ENCODE measurements around the gene CDC42EP4.

The CDC42EP4 gene

DNA sequence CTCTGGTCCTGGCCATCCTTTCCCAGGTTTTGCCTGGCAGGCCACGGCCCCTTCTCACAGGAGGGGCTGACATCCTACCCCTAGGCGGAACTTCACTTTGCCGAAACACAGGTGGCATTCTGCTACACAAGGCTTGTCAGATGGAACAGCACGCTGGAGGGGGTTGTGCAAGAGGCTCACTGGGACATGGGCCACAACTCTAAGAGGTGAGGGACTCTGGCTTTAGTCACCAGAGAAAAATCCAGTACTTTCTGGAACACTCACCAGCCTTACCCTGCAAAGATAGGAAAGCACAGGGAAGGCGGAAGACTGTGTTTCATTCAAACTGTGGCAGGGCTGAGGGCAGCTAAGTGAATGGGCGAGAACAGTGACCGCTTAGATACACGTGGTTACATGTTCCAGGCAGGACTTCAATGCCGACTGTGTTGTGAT is 18.3 kb downstream of the CDC42EP4 start:
- DNase-seq: no peak

GRCh38 chr17:73293031-73293430 is 18.8 kb downstream of the CDC42EP4 start:
- DNase-seq: no peak

- DNase-seq: no peak
Observed at GRCh38 chr17:73292031-73292531, 19.7 kb downstream of the CDC42EP4 start.

DNA sequence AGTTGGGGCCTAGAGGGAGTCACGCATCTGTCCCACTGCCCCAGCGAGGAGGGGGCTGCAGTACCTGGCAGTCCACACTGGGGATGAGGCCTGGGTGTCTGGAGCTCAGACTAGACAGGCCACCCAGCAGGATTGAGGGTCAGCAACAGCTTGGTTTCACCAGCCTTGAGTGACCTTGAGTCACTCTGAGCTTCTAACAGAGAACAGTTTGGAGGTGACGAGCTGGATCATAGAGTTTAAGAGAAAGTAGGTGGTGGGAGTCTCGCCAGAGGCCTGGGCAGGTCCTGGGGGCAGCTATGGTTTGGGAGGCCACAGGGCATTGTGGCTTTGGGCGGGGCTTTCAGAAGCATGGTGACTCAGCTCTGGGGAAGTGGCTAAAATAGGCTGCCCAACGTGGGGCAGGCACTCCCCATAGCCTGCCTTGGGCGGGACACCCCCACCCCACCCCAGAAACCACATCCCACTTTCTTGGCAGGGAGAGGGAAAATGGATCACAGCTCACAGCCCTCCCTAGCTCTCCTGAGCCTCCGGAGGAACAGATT is 20.5 kb downstream of the CDC42EP4 start:
- peak; percentile 18 for DNase-seq

GRCh38 chr17:73290399-73291259 is 21.2 kb downstream of the CDC42EP4 start:
- no peak for DNase-seq

- DNase-seq: no peak
Observed at GRCh38 chr17:73289549-73290254, 22.1 kb downstream of the CDC42EP4 start.

GRCh38 chr17:73288534-73289302 is 23.1 kb downstream of the CDC42EP4 start:
- no peak for DNase-seq

DNA sequence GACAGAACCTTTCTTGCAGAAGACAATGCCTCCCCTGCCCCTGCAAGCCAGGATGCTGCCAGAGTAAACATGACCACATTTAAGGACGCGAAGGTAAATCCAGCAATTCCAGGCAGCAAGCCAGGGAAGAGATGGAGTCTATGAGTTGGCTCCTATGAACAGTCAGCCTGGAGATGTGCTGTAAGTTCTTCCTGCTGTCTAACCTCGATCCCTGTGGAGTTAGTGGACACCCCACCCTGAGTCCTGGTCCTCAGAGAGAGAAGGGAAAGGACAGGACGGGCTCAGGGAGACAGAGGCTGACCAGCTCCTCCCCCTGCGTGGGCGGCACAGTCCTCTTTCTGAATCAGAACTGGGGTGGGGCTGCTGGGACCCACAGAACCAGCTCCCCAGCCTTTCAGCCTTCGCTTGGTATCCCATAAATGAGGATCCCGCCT is 24.9 kb downstream of the CDC42EP4 start:
- DNase-seq: no peak

DNA sequence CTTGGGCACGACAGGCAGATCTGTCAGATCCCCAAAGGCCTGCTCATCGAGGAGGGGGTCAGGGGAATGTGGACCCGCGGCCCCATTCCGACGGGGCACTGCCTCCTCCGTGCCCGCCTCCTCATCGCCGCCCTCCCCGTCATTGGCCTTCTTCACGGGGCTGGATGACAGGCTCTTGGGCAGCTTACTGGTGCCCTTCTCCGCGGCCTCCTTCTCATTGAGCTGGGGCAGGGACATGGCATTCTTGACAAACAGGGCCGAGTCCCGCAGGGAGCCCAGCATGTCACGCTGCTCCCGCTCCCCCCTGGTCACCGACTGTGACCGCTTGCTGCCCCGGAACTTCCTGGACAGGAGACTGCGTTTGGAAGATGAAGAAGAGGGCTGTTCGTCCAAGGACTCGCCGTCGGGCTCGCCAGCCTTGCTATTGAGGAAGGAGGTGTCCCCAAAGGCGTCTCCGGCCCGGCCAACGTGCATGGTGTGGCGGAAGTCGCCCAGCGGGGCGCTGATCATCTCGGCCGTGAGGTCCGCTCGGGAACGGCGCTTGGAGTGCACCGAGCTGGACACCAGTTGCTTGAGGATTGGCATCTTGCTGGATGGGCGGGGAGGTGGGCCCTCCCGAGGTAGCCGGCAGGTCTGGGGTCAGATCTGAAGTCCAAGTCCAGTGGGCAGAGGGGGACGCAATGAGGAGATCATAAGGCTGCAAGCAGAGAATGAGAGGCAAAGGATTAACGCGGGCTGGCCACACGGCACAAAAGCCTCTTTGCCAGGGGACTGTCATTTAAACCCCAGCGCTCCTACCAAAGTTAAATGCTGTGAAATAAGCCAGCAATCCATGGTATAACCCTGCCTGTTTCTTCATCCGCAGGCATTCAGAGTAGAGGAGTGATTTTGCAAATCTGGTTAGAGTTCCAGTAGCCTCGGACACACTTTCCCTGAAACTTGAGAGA is 25.6 kb downstream of the CDC42EP4 start:
- DNase-seq: no peak

DNA sequence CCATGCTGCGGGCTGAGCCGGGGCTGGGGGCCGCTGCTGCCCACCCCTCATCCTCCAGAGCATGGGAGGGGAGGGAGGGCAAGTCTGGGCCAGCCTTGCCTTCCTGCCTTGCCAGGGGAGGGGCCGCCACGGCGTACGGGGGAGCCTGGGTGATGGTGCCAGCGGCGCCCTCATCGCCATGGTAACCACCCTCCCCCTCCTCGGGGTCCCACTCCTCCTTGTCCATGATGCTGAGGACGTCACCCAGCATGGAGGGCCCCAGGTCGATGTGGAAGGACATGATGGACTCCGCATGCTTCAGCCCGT is 26.2 kb downstream of the CDC42EP4 start:
- no peak for DNase-seq

DNA sequence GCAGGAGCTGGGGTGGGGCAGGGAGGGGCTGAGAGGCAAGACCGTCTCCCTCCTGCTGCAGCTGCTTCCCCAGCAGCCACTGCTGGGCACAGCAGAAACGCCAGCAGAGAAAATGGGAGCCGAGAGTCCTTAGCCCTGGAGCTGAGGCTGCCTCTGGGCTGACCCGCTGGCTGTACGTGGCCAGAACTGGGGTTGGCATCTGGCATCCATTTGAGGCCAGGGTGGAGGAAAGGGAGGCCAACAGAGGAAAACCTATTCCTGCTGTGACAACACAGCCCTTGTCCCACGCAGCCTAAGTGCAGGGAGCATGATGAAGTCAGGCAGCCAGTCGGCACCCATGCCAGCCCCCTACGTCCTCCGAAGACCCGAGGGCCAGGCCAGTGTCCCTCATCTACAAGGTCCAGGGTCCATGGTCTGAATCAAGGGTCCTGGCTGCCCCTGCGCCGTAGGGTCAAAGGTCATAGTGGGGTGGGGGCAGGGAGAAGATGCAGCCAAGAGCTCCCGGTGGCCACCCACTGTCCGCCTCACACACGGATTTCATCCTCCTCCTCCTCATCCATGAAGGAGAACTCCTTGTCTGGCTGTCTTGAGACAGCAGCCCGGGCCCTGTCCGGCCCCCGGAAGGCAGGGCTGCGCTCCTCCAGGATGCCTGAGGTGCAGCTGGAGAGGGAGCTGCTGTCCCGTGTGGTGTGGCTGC is 26.7 kb downstream of the CDC42EP4 start:
- no peak for DNase-seq

- no peak for DNase-seq
Observed at GRCh38 chr17:73284354-73284753, 27.4 kb downstream of the CDC42EP4 start.

GRCh38 chr17:73283841-73284282 is 27.9 kb downstream of the CDC42EP4 start:
- DNase-seq: no peak

- DNase-seq: no peak
Observed at GRCh38 chr17:73283250-73283649, 28.6 kb downstream of the CDC42EP4 start.

- no peak for DNase-seq
Observed at GRCh38 chr17:73282629-73283028, 29.2 kb downstream of the CDC42EP4 start.

GRCh38 chr17:73281928-73282327 is 29.9 kb downstream of the CDC42EP4 start:
- DNase-seq: no peak

DNA sequence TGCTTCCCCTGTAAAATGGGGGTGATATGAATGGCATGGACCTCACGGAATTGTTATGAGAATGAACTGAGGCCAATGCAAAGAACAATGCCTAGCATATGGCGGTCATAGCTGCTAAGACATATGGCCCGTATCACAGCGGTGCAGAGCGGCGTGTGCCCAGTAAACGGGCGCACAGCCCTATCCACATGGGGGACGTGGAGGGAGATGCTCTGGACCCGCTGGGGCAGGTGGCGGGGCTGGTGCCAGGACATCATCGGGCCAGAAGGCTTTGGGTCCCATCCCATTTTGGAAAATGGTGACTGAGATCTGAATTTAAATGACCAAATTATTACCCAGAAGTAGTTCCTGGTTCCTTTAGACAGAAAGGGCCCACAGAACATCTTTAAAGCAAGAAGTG is 31.6 kb downstream of the CDC42EP4 start:
- no peak for DNase-seq

DNA sequence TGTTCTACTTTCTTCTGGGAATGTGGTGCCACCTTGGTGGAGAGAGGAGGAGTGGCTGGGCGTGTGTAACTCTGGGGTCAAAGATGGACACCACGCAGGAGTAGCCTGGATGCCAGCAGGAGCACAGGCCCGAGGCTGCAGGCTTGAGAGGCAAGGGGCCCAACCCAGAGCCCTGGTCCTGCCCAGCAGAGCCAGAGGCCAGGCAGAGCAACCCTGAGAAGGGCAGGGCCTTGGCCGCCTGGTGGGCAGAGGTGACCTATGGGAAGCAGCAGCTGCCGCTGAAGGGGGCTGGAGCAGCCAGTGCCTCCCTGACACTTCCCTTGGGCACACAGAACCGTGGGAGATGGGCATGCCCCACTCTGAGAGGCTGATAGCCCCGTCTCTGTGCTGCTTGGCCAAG is 32.1 kb downstream of the CDC42EP4 start:
- no peak for DNase-seq

GRCh38 chr17:73278465-73279453 is 33.0 kb downstream of the CDC42EP4 start:
- no peak for DNase-seq

DNA sequence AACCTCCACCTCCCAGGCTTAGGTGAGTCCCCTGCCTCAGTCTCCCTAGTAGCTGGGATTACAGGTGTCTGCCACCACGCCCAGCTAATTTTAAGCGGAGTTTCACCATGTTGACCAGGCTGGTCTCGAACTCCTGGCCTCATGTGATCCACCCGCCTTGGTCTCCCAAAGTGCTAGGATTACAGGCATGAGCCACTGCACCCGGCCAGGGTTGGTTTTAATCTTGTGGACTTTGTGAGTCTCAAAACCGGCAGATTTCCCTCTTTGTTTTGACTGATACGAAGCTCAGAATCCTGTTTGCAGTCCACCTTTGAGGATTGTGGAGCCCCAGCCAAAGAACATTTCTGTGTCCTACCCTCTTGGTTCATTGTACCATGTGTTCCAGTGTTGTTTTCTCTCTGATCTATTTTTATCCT is 33.7 kb downstream of the CDC42EP4 start:
- no peak for DNase-seq
